Heart right ventricle (tissue), 16 donors: ENCODE measurements around the gene C1orf87. TPM values are rescaled to one million over a fixed set of nuclear protein-coding genes. Genes with fewer than 3 reads are reported as not detected.

Experiments
- ATAC-seq, 8 donors: fragments of 200-7000 bp; cut with Tn5 transposase; one replicate each; pipeline ENCODE4 v1.9.1; 2020; ENCODE audit warnings: mild to moderate bottlenecking in 8 of 8, moderate library complexity in 8 of 8, moderate number of reproducible peaks in 1 of 8
- DNase-seq, 2 donors: peaks; one replicate each; pipeline ENCODE4 v3.0.0-alpha.2; 2020
- H3K27ac ChIP-seq, 10 donors: fragments of 200-600 bp; sonication (generic) in 2 of 10; one replicate each; pipeline versions ENCODE4 v1.5.0 to v1.8.0; 2020 to 2022; ENCODE audit warnings: mild to moderate bottlenecking in 3 of 10
- H3K27me3 ChIP-seq, 7 donors: fragments of 200-600 bp; one replicate each; pipeline ENCODE4 v1.8.0; 2021 to 2022; ENCODE audit warnings: mild to moderate bottlenecking in 2 of 7
- H3K36me3 ChIP-seq, 9 donors: fragments of 200-600 bp; sonication (generic) in 1 of 9; one replicate each; pipeline versions ENCODE4 v1.5.0 to v1.8.0; 2020 to 2022; ENCODE audit warnings: mild to moderate bottlenecking in 2 of 9
- H3K4me1 ChIP-seq, 9 donors: fragments of 200-600 bp; sonication (generic) in 1 of 9; one replicate each; pipeline versions ENCODE4 v1.5.0 to v1.8.0; 2020 to 2022; ENCODE audit warnings: mild to moderate bottlenecking in 4 of 9
- H3K4me3 ChIP-seq, 10 donors: fragments of 200-600 bp; sonication (generic) in 2 of 10; one replicate each; pipeline versions ENCODE4 v1.5.0 to v1.8.0; 2020 to 2022; ENCODE audit warnings: mild to moderate bottlenecking in 7 of 10, moderate library complexity in 2 of 10
- H3K9me3 ChIP-seq, 11 donors: fragments of 200-600 bp in 10 of 11; sonication (generic) in 2 of 11; one replicate each; pipeline versions ENCODE4 v1.5.0 to v1.8.0; 2013 to 2022; ENCODE audit warnings: mild to moderate bottlenecking in 2 of 11, control low read depth in 1 of 11, moderate library complexity in 1 of 11
- WGBS, 2 donors: extraction: QIAGEN DNeasy Blood & Tissue Kit; methylation state at CpG; one replicate each; pipeline ENCODE4 v1.1.7; 2013; ENCODE audit warnings: inconsistent platforms in 1 of 2; 5-methylcytosine and 5-hydroxymethylcytosine counted together
- intact Hi-C, 10 donors: fragments of 100-400 bp; cut with DNase I; formaldehyde crosslinking; loops; one replicate each; pipeline versions ENCODE4 v1.11.1 to v1.14.2; 2022
- polyA plus RNA-seq, 2 donors: library from polyadenylated mRNA; stranded (reverse); fragments of 200-250 nt; gene quantifications; one replicate each; pipeline ENCODE4 v1.2.3, GENCODE V29; 2013
- total RNA-seq, 10 donors: library from RNA; stranded (reverse); fragmentation: NEBNext Ultra II Directional in 3 of 10; extraction: Animal tissue kit (Norgen Biotek cat#: 25700) in 3 of 10; gene quantifications; one replicate each; pipeline versions ENCODE4 v1.2.1 to v1.2.4, GENCODE V29; 2021 to 2023
- TF ChIP-seq, protein P1 (sequence below), 9 donors: fragments of 200-600 bp; sonication (generic) in 2 of 9; IDR thresholded peaks; one replicate each; pipeline versions ENCODE4 v1.5.0 to v1.8.0; 2021 to 2022; ENCODE audit warnings: antibody characterized with exemption in 9 of 9, mild to moderate bottlenecking in 5 of 9, moderate library complexity in 1 of 9
- donor health status: Arrhythmogenic right ventricular cardiomyopathy.
- donor health status: ischemic (EF 13 %, LVEDD 7.1; RV severe dilation, severe dysfunction).
- donor health status: healthy with polysubstance abuse.
- donor health status: DM: no; HTN: yes; CAD: no.
- donor health status: DM: no; HTN: no; CAD: no.
- donor health status: ischemic (EF 25% LVEDD 6.9; RV normal size, moderate dysfunction).
- donor health status: ischemic (EF 25% LVEDD 5.7; RV mildly dilated, moderate dysfunction).
- donor health status: healthy.
- donor health status: DM: yes; HTN: yes; CAD: no.
- donor health status: Ischemic cardiomyopathy.
- donor health status: ischemic (EF 35%, LVEDD 5.7; RV mildly dilated, moderate dysfunction).
- donor health status: nonischemic (EF 11% LVEDD 7.7; RV severe dilation, severe dysfunction).
- donor health status: DM: yes; HTN: yes; CAD: no.
- donor health status: PGD.
- donor health status: ischemic (EF 29% LVEDD 5.4; RV normal size, mild dysfunction).
- donor health status: nonischemic (EF 23%, LVEDD 6.1; RV moderate dilation, normal function).

C1orf87 gene
- total and polyA plus RNA-seq, 12 donors: not detected

DNA sequence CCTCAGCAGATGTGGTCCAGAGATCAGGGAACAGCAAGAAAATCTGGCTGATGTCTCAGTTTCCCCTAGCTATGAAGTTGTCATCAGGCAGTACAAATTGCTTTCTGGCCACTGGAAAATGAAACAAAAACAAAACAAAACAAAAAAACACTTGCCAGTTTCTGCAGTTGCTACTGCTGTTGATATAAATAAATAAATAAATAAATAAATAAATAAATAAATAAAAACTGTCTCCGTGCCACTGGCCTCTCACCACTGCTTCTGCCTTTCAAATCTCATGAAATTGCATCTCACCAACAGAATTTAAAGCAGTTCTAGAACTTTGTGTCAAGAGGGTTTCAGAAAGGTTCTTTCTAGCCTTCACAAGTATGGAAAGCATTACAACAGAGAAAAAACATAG lies 62.9 kb downstream of the C1orf87 start:
- H3K4me1 ChIP-seq: no peaks in the 10 kb centered on the region
- no peak for ATAC-seq

DNA sequence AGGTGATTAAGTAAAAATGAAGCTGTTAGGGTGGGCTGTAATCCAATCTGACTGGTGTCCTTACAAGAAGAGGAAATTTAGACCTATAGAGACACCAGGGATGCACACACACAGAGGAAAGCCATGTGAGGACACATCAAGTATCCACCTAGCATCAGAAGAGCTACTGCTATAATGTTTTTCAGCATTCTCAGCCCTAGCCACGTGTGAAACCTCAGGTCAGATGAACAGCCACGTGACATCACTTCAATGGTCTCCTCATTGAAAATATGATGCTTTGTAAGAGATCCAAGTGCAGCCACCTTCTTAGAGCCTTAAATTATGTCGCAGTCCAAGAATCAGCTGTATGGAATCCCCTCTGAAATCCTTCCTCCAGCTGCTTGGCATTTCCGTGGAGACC lies 65.1 kb downstream of the C1orf87 start:
- Histone ChIP-seq H3K9me3 (peaks cover 0 to 1% (median 0%) of the 10 kb centered on the region in 11 donors), H3K36me3 (no peaks in the 10 kb centered on the region), H3K4me1 (no peaks in the 10 kb centered on the region), H3K27me3 (no peaks in the 10 kb centered on the region), H3K27ac (no peak overlapping the region), H3K4me3 (no peak overlapping the region)
- TF ChIP-seq, protein P1, sequence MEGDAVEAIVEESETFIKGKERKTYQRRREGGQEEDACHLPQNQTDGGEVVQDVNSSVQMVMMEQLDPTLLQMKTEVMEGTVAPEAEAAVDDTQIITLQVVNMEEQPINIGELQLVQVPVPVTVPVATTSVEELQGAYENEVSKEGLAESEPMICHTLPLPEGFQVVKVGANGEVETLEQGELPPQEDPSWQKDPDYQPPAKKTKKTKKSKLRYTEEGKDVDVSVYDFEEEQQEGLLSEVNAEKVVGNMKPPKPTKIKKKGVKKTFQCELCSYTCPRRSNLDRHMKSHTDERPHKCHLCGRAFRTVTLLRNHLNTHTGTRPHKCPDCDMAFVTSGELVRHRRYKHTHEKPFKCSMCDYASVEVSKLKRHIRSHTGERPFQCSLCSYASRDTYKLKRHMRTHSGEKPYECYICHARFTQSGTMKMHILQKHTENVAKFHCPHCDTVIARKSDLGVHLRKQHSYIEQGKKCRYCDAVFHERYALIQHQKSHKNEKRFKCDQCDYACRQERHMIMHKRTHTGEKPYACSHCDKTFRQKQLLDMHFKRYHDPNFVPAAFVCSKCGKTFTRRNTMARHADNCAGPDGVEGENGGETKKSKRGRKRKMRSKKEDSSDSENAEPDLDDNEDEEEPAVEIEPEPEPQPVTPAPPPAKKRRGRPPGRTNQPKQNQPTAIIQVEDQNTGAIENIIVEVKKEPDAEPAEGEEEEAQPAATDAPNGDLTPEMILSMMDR (IDR thresholded peaks at IDR 0.05): no peak
- DNase-seq (no peak), ATAC-seq (no peak)
- WGBS, 2 donors: 66 to 69% methylated on average over 4 of the region's 4 CpGs
- intact Hi-C loops: no loop called here

More for the DNA sequence above, 62.9 kb downstream of the C1orf87 start:
- H3K9me3 ChIP-seq: peaks cover 0 to 8% (median 0%) of the 10 kb centered on the region in 11 donors
- intact Hi-C loops: no loop called here
- H3K36me3 ChIP-seq: no peaks in the 10 kb centered on the region
- H3K27ac ChIP-seq: no peak overlapping the region
- no peaks in the 10 kb centered on the region for H3K27me3 ChIP-seq
- DNase-seq: no peak
- 73 to 78% methylated on average over 1 of the region's 1 CpG for WGBS, 2 donors
- TF ChIP-seq, protein P1 (IDR thresholded peaks at IDR 0.05): no peak
- no peak overlapping the region for H3K4me3 ChIP-seq

DNA sequence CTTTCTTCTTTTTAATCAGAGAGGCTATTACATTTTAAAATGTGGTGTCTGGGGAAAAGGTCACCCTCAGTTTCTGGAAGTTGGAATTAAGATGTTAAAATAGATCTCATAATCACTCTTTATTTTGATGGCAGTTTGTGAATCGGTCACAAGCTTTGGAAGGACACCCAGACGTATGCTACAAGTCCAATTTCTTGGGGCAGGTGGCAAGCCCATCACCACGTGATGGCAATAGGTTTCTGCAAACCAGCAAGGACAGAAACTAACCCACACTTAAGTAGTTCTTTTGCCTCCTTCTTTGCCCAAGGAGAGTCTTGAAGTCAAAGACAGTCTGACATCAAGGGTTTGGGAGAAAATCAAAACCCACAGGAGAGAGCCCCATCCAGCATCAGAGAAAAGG lies 72.9 kb downstream of the C1orf87 start:
- intact Hi-C loops: no loop called here
- 76 to 80% methylated on average over 3 of the region's 3 CpGs for WGBS, 2 donors
- DNase-seq (no peak), ATAC-seq (no peak)
- no peaks in the 10 kb centered on the region for H3K9me3 ChIP-seq
- TF ChIP-seq, protein P1 (IDR thresholded peaks at IDR 0.05): no peak
- no peaks in the 10 kb centered on the region for H3K36me3 ChIP-seq
- H3K27me3 ChIP-seq: peaks cover 0 to 6% (median 0%) of the 10 kb centered on the region in 7 donors
- no peak overlapping the region for H3K27ac ChIP-seq
- H3K4me3 ChIP-seq: no peak overlapping the region
- H3K4me1 ChIP-seq: no peaks in the 10 kb centered on the region

DNA sequence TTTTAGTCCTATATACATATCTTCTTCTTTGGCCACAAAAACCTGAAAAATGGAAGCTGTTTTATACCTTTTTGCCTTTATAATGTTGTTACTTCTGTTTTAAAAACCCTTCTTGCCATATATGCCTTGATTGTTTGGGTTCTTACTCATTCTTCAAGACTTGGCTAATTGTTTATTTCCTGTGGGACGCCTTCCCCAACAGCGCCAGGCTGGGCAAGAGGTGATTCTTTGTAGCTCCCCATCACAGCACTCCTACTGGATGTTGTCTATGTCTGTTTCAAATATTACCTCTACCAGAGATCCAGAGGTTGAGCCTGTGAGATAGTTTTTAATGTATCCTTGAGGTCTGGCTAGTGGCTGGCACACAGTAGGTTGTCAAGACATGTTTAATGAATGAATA lies 73.8 kb downstream of the C1orf87 start:
- peaks cover 0 to 6% (median 0%) of the 10 kb centered on the region in 7 donors for H3K27me3 ChIP-seq
- WGBS, 2 donors: 75 to 85% methylated on average over 2 of the region's 2 CpGs
- DNase-seq (no peak), ATAC-seq (no peak)
- intact Hi-C loops: no loop called here
- H3K4me1 ChIP-seq: no peaks in the 10 kb centered on the region
- H3K27ac ChIP-seq: no peak overlapping the region
- H3K9me3 ChIP-seq: no peaks in the 10 kb centered on the region
- H3K4me3 ChIP-seq: no peak overlapping the region
- TF ChIP-seq, protein P1 (IDR thresholded peaks at IDR 0.05): no peak
- H3K36me3 ChIP-seq: no peaks in the 10 kb centered on the region
